GM12878 (cell line): ENCODE measurements around the gene SLCO3A1. TPM values are rescaled to one million over a fixed set of nuclear protein-coding genes. Genes with fewer than 3 reads are reported as not detected.

ENCODE experiments used
- ATAC-seq: fragments of 200-7000 bp; cut with Tn5 transposase; 3 replicates; pipeline ENCODE4 v1.9.1; 2020; ENCODE audit warnings: mild to moderate bottlenecking, moderate library complexity
- BruUV-seq: library from RNA; stranded (reverse); fragments of 400-500 nt; replicated peaks from 2 replicates; lab custom pipeline; 2021; lab: Mats Ljungman, UMichigan
- CTCF ChIA-PET: fragments of 300-600 bp; sonication (Branson Sonifier 250); formaldehyde crosslinking; extraction: SDS; loops from one replicate; lab custom pipeline; 2021; ENCODE audit warnings: inconsistent platforms; lab: Yijun Ruan, JAX
- POLR2A ChIA-PET: fragments of 350-600 bp; formaldehyde crosslinking; extraction: SDS; loops from one replicate; lab custom pipeline; 2021; ENCODE audit warnings: inconsistent platforms; lab: Charles Lee
- RAD21 ChIA-PET: fragments of 300-600 bp; sonication (Branson Sonifier 250); formaldehyde crosslinking; loops from one replicate; lab custom pipeline; 2023; ENCODE audit warnings: antibody characterized with exemption; ENCODE audit not compliant: unreplicated experiment; lab: Charles Lee
- SMC1A ChIA-PET: fragments of 300-600 bp; sonication (Branson Sonifier 250); formaldehyde crosslinking; loops from one replicate; lab custom pipeline; 2023; ENCODE audit not compliant: unreplicated experiment, uncharacterized antibody; lab: Charles Lee
- DNase-seq: peaks from one replicate; pipeline ENCODE4 v3.0.0-alpha.2; 2011; ENCODE audit warnings: low read depth, low spot score
- FAIRE-seq: peaks from 3 replicates; lab custom pipeline; 2011; peaks lifted over from hg19 to GRCh38; lab: Jason Lieb, UNC
- H2AFZ ChIP-seq: 2 replicates; pipeline ENCODE4 v1.6.0; 2011; ENCODE audit warnings: low read depth, low read length, control low read depth; ENCODE audit not compliant: control insufficient read depth
- H3K27ac ChIP-seq: 2 replicates; pipeline ENCODE4 v1.5.1; 2011; ENCODE audit warnings: control low read depth; ENCODE audit not compliant: control insufficient read depth, insufficient read depth
- H3K27me3 ChIP-seq, 2 experiments: replicated peaks in 1 of 2; 2 replicates each; pipeline versions ENCODE4 v1.6.0 to v1.6.1; 2011; ENCODE audit warnings: low read length in 1 of 2; ENCODE audit not compliant: control insufficient read depth in 2 of 2, insufficient read depth in 2 of 2
- H3K36me3 ChIP-seq, 2 experiments: 2 replicates each; pipeline ENCODE4 v1.5.1; 2011; ENCODE audit warnings: low read length in 1 of 2; ENCODE audit not compliant: control insufficient read depth in 2 of 2, insufficient read depth in 2 of 2
- H3K4me1 ChIP-seq: 2 replicates; pipeline ENCODE4 v1.6.1; 2011; ENCODE audit warnings: mild to moderate bottlenecking, low read length, moderate library complexity, mixed read lengths; ENCODE audit not compliant: control insufficient read depth, insufficient read depth
- H3K4me2 ChIP-seq: 2 replicates; pipeline ENCODE4 v1.6.0; 2011; ENCODE audit warnings: control low read depth; ENCODE audit not compliant: control insufficient read depth, insufficient read depth
- H3K4me3 ChIP-seq: fragments of 200-600 bp; sonication (generic); 2 replicates; pipeline ENCODE4 v1.5.1; 2016
- H3K79me2 ChIP-seq: 2 replicates; pipeline ENCODE4 v1.6.0; 2011; ENCODE audit warnings: low read length; ENCODE audit not compliant: control insufficient read depth, insufficient read depth
- H3K9ac ChIP-seq: 2 replicates; pipeline ENCODE4 v1.8.0; 2011; ENCODE audit warnings: low read length, control low read depth, mixed read lengths; ENCODE audit not compliant: control insufficient read depth, insufficient read depth
- H3K9me3 ChIP-seq: replicated peaks from 3 replicates; pipeline ENCODE4 v1.5.1; 2011; ENCODE audit warnings: mild to moderate bottlenecking, low read length; ENCODE audit not compliant: control insufficient read depth, insufficient read depth
- H4K20me1 ChIP-seq: 2 replicates; pipeline ENCODE4 v1.6.0; 2011; ENCODE audit not compliant: control insufficient read depth, insufficient read depth
- BCL11A ChIP-seq: IDR thresholded peaks from 2 replicates; pipeline ENCODE4 v1.6.1; 2011; ENCODE audit warnings: low read depth, low read length
- BRCA1 ChIP-seq: IDR thresholded peaks from 2 replicates; pipeline ENCODE4 v1.6.1; 2011; ENCODE audit warnings: low read depth, low read length, improper control_type of control experiment
- FOXK2 ChIP-seq: fragments of 450-650 bp; IDR thresholded peaks from 2 replicates; pipeline ENCODE4 v1.6.1; 2017; ENCODE audit warnings: mild to moderate bottlenecking, moderate library complexity
- LARP7 ChIP-seq: fragments of 450-650 bp; IDR thresholded peaks from 2 replicates; pipeline ENCODE4 v1.6.1; 2017; ENCODE audit warnings: mild to moderate bottlenecking
- MEF2B ChIP-seq: fragments of 450-650 bp; IDR thresholded peaks from 2 replicates; pipeline ENCODE4 v1.6.1; 2018; ENCODE audit warnings: mild to moderate bottlenecking, moderate library complexity; ENCODE audit not compliant: partially characterized antibody, poor library complexity, severe bottlenecking
- MYB ChIP-seq: fragments of 150-350 bp; IDR thresholded peaks from 2 replicates; pipeline ENCODE4 v1.6.1; 2014; ENCODE audit warnings: mild to moderate bottlenecking, low read depth, low read length, borderline replicate concordance
- NBN ChIP-seq: fragments of 450-650 bp; IDR thresholded peaks from 2 replicates; pipeline ENCODE4 v1.6.1; 2016
- RUNX3 ChIP-seq: IDR thresholded peaks from 2 replicates; pipeline ENCODE4 v1.6.1; 2012; ENCODE audit warnings: low read length, inconsistent platforms
- SIX5 ChIP-seq: IDR thresholded peaks from 2 replicates; pipeline ENCODE4 v1.6.1; 2011; ENCODE audit warnings: mild to moderate bottlenecking, low read depth, low read length, moderate library complexity; ENCODE audit not compliant: severe bottlenecking
- SP1 ChIP-seq: IDR thresholded peaks from one replicate; pipeline ENCODE4 v1.6.1; 2011; ENCODE audit warnings: low read depth, low read length
- SREBF1 ChIP-seq: IDR thresholded peaks from 2 replicates; pipeline ENCODE4 v1.6.1; 2012; ENCODE audit warnings: mild to moderate bottlenecking, low read length
- STAT1 ChIP-seq: fragments of 450-650 bp; conservative IDR thresholded peaks from 2 replicates; pipeline ENCODE4 v1.6.1; 2014; ENCODE audit warnings: antibody characterized with exemption, mild to moderate bottlenecking
- TARDBP ChIP-seq: IDR thresholded peaks from 2 replicates; pipeline ENCODE4 v1.6.1; 2016; ENCODE audit warnings: borderline replicate concordance
- YBX1 ChIP-seq: fragments of 450-650 bp; IDR thresholded peaks from 2 replicates; pipeline ENCODE4 v1.6.1; 2016; ENCODE audit warnings: antibody characterized with exemption
- ZBED1 ChIP-seq: IDR thresholded peaks from 2 replicates; pipeline ENCODE4 v1.6.1; 2016; ENCODE audit warnings: borderline replicate concordance
- ZNF207 ChIP-seq: fragments of 450-650 bp; IDR thresholded peaks from 2 replicates; pipeline ENCODE4 v1.6.1; 2014; ENCODE audit warnings: antibody characterized with exemption, mild to moderate bottlenecking, borderline replicate concordance
- ZNF274 ChIP-seq: IDR thresholded peaks from one replicate; pipeline ENCODE4 v1.8.0; 2011; ENCODE audit not compliant: insufficient read length, insufficient read depth
- WGBS: methylation state at CpG from one replicate; pipeline ENCODE4 v1.1.6; 2016; ENCODE audit warnings: low lambda C conversion rate; ENCODE audit not compliant: insufficient replicate concordance, insufficient coverage; ENCODE audit errors: missing lambda C conversion rate; 5-methylcytosine and 5-hydroxymethylcytosine counted together
- in situ Hi-C: fragments of 300-500 bp; cut with MboI; formaldehyde crosslinking; loops from 9 replicates; pipeline ENCODE4 v1.14.3; 2018; ENCODE audit warnings: mixed read lengths
- intact Hi-C: fragments of 100-400 bp; cut with micrococcal nuclease; formaldehyde crosslinking; loops from one replicate; pipeline ENCODE4 v1.14.2; 2022; ENCODE audit not compliant: unreplicated experiment
- polyA plus RNA-seq, 11 experiments: library from polyadenylated mRNA; depleted of rRNA in 4 of 11; unstranded in 6 of 11; stranded (reverse) in 5 of 11; fragments of >200 nt; fragmentation: Nextera tagmentation in 4 of 11; fragmentation: Illumina TruSeq in 1 of 11; extraction: Ambion mirVana in 4 of 11; extraction: Trizol in 1 of 11; gene quantifications; 1 replicate in 1 of 11; 2 replicates in 10 of 11; pipeline versions ENCODE4 v1.2.1 to v1.2.3, GENCODE V29; 2011 to 2016; ENCODE audit warnings: inconsistent platforms in 2 of 11, missing spikeins in 2 of 11, low read depth in 1 of 11
- total RNA-seq, 4 experiments: library from RNA; depleted of rRNA in 3 of 4; stranded (reverse); fragments of >200 nt in 3 of 4; fragmentation: Illumina TruSeq in 1 of 4; extraction: Trizol in 1 of 4; gene quantifications; 2 replicates each; pipeline versions ENCODE4 v1.2.1 to v1.2.3, GENCODE V29; 2013 to 2021
- TF ChIP-seq, protein P1 (sequence below): fragments of 450-650 bp; conservative IDR thresholded peaks from 2 replicates; pipeline ENCODE4 v1.6.1; 2017; ENCODE audit warnings: mild to moderate bottlenecking, moderate library complexity

SLCO3A1 gene
- total and polyA plus RNA-seq, 10 of the 15 experiments (the other 5 are each of a cell fraction or from before 2014, with no cell fraction given): 0.05 to 5.9 (median 0.31) TPM

DNA sequence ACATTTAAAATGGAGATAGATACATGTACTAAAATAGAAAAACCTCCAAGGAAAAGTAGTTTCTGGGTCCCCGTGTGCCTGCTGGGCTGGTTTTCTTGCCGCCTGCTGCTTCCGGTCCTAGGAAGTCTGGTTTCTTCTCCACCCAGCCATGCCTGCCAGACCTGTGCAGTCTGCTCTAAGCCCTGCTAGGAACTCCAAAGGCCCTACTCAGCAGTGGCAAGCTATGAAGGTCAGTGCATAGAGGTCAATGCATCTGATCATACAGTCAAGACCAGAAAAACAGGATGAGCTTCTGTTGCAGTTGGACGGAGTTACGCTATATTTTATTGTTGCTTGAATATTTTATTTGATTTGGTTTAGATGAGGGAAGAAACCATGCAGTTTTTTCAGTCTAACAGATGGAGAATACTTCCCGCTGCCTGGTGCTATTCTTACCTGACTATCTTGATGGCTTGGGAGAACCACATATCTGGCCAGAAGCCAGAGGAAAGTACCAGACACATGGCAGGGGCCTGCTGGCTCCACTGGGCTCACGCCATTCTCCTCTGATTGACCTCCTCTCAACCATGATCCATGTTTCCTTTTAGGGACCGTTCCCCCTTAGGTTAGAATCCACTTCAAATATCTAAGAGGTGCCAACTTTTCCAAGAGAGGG, 313.4 kb downstream of the SLCO3A1 start (continued):
- TF ChIP-seq MEF2B (no peak), TARDBP (no peak), ZNF207 (no peak), SP1 (no peak)

DNA sequence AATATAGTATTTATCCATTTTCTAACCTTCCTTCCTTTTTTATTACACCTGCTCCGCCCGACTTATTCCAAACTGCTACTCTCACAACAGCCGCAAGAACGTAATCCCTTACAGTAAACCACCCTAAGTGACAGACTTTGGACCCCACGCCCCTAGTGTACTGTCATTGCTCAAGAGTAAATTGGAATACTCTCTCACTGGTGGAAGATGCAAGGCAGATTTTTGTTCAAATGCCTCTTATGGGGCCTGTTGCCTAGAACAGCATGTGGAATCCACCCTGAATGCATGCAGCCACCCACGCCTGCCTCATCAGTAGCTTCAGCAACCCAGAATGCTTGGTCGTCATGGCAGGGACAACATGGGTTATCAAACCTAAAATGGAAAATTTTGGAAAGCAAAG, 313.9 kb downstream of the SLCO3A1 start:
- Histone ChIP-seq H3K36me3 (no peaks in the 10 kb centered on the region), H3K4me3 (no peak overlapping the region), H3K79me2 (no peaks in the 10 kb centered on the region), H2AFZ (no peak overlapping the region), H3K4me1 (no peaks in the 10 kb centered on the region), H3K27ac (no peak overlapping the region), H3K4me2 (no peak overlapping the region), H3K27me3 (no peaks in the 10 kb centered on the region), H4K20me1 (no peaks in the 10 kb centered on the region), H3K9me3 (no peaks in the 10 kb centered on the region; the same call in 2 of the 3 replicates), H3K9ac (no peak overlapping the region)
- ChIA-PET RAD21 (no interaction called here), SMC1A (no interaction called here), POLR2A (no interaction called here), CTCF (no interaction called here)
- TF ChIP-seq STAT1: no peak
- no peak for TF ChIP-seq RUNX3
- TF ChIP-seq FOXK2: no peak
- no peak for TF ChIP-seq ZBED1
- no peak for TF ChIP-seq ZNF274
- no peak for TF ChIP-seq NBN
- TF ChIP-seq, protein P1, sequence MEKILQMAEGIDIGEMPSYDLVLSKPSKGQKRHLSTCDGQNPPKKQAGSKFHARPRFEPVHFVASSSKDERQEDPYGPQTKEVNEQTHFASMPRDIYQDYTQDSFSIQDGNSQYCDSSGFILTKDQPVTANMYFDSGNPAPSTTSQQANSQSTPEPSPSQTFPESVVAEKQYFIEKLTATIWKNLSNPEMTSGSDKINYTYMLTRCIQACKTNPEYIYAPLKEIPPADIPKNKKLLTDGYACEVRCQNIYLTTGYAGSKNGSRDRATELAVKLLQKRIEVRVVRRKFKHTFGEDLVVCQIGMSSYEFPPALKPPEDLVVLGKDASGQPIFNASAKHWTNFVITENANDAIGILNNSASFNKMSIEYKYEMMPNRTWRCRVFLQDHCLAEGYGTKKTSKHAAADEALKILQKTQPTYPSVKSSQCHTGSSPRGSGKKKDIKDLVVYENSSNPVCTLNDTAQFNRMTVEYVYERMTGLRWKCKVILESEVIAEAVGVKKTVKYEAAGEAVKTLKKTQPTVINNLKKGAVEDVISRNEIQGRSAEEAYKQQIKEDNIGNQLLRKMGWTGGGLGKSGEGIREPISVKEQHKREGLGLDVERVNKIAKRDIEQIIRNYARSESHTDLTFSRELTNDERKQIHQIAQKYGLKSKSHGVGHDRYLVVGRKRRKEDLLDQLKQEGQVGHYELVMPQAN: no peak
- no peak for TF ChIP-seq LARP7
- TF ChIP-seq SIX5: no peak
- TF ChIP-seq SREBF1: no peak
- no peak for TF ChIP-seq MYB
- TF ChIP-seq BCL11A: no peak
- TF ChIP-seq YBX1: no peak
- TF ChIP-seq BRCA1: no peak
- FAIRE-seq (no peak), ATAC-seq (no peak), DNase-seq (no peak)
- no TSS peak for BruUV-seq
- in situ Hi-C loops (no loop called here), intact Hi-C loops (no loop called here)
- WGBS: 42% methylated on average over 7 of the region's 7 CpGs
